Measurements from ENCODE around the gene PARD6G. TPM values are rescaled to one million over a fixed set of nuclear protein-coding genes. Genes with fewer than 3 reads are reported as not detected.

Gene PARD6G
- total and polyA plus RNA-seq, 2 of the 13 experiments (the other 11 are each of a cell fraction or from before 2014, with no cell fraction given): 3.6 to 7.4 TPM

- Histone ChIP-seq H3K4me2 (ENCODE audit: low read depth, low read length) (no peak overlapping the region), H4K20me1 (ENCODE audit: insufficient read depth, low read length) (peaks cover 23% of the 10 kb centered on the region), H3K9me3 (ENCODE audit: low read length) (no peaks in the 10 kb centered on the region), H3K9ac (ENCODE audit: insufficient read depth, low read depth, low read length) (no peak overlapping the region), H2AFZ (ENCODE audit: low read length) (no peak overlapping the region), H3K4me1 (ENCODE audit: insufficient read depth, low read length) (peaks cover 11% of the 10 kb centered on the region), H3K36me3 (replicated peaks in 1 of 2; ENCODE audit: control insufficient read depth in 1 of 2, insufficient read depth in 2 of 2, low read length in 2 of 2) (peaks cover 20 to 58% of the 10 kb centered on the region in 2 experiments), H3K27me3 (ENCODE audit: control insufficient read depth in 1 of 2, insufficient read depth in 2 of 2, low read length in 2 of 2) (no peaks in the 10 kb centered on the region), H3K27ac (ENCODE audit: extremely low read length, insufficient read depth, low read length) (no peak overlapping the region), H3K79me2 (ENCODE audit: insufficient read depth, low read length) (peaks cover 64% of the 10 kb centered on the region), H3K4me3 (replicated peaks in 1 of 3; ENCODE audit: insufficient read depth in 1 of 3, low read depth in 2 of 3, low read length in 3 of 3) (no peak overlapping the region)
- in situ Hi-C loops (cut with HindIII; ENCODE audit: extremely low pct_ligation_motif_present, low pct_unique_long_range_greater_than_20kb) (no loop called here), intact Hi-C loops (cut with micrococcal nuclease; ENCODE audit: unreplicated experiment) (no loop called here)
- ATAC-seq (no peak), FAIRE-seq (no peak), DNase-seq (ENCODE audit: low spot score) (no peak)
- ChIA-PET CTCF (ENCODE audit: low intra/inter-chr PET ratio, low total read pairs) (no interaction called here), POLR2A (no interaction called here)
- WGBS (ENCODE audit: low lambda C conversion rate): 99% methylated on average over 5 of the region's 5 CpGs
- no TSS peak for BruUV-seq (replicated peaks)
- TF ChIP-seq, protein P1, sequence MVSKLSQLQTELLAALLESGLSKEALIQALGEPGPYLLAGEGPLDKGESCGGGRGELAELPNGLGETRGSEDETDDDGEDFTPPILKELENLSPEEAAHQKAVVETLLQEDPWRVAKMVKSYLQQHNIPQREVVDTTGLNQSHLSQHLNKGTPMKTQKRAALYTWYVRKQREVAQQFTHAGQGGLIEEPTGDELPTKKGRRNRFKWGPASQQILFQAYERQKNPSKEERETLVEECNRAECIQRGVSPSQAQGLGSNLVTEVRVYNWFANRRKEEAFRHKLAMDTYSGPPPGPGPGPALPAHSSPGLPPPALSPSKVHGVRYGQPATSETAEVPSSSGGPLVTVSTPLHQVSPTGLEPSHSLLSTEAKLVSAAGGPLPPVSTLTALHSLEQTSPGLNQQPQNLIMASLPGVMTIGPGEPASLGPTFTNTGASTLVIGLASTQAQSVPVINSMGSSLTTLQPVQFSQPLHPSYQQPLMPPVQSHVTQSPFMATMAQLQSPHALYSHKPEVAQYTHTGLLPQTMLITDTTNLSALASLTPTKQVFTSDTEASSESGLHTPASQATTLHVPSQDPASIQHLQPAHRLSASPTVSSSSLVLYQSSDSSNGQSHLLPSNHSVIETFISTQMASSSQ (IDR thresholded peaks at IDR 0.05; ENCODE audit: low read depth): no peak
- TF ChIP-seq, protein P1 (CRISPR knock-in tag; IDR thresholded peaks at IDR 0.05; ENCODE audit: borderline replicate concordance): no peak
- TF ChIP-seq, protein P2, sequence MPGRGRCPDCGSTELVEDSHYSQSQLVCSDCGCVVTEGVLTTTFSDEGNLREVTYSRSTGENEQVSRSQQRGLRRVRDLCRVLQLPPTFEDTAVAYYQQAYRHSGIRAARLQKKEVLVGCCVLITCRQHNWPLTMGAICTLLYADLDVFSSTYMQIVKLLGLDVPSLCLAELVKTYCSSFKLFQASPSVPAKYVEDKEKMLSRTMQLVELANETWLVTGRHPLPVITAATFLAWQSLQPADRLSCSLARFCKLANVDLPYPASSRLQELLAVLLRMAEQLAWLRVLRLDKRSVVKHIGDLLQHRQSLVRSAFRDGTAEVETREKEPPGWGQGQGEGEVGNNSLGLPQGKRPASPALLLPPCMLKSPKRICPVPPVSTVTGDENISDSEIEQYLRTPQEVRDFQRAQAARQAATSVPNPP (CRISPR knock-in tag; IDR thresholded peaks at IDR 0.05): no peak
- TF ChIP-seq, protein P3, sequence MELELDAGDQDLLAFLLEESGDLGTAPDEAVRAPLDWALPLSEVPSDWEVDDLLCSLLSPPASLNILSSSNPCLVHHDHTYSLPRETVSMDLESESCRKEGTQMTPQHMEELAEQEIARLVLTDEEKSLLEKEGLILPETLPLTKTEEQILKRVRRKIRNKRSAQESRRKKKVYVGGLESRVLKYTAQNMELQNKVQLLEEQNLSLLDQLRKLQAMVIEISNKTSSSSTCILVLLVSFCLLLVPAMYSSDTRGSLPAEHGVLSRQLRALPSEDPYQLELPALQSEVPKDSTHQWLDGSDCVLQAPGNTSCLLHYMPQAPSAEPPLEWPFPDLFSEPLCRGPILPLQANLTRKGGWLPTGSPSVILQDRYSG (CRISPR knock-in tag; IDR thresholded peaks at IDR 0.05): no peak
- TF ChIP-seq ATAD3A (CRISPR knock-in tag; IDR thresholded peaks at IDR 0.05): no peak
- no peak for TF ChIP-seq ZNF33A (CRISPR knock-in tag; IDR thresholded peaks at IDR 0.05; ENCODE audit: borderline replicate concordance)
- TF ChIP-seq MXD4 (CRISPR knock-in tag; IDR thresholded peaks at IDR 0.05): no peak
- TF ChIP-seq FOXM1 (CRISPR knock-in tag; IDR thresholded peaks at IDR 0.05): no peak
- no peak for TF ChIP-seq ZNF232 (CRISPR knock-in tag; IDR thresholded peaks at IDR 0.05; ENCODE audit: borderline replicate concordance)
- TF ChIP-seq DPF2 (CRISPR knock-in tag; IDR thresholded peaks at IDR 0.05; ENCODE audit: borderline replicate concordance, low read depth): no peak
- no peak for TF ChIP-seq ZNF503 (CRISPR knock-in tag; IDR thresholded peaks at IDR 0.05)
- TF ChIP-seq, protein P4, sequence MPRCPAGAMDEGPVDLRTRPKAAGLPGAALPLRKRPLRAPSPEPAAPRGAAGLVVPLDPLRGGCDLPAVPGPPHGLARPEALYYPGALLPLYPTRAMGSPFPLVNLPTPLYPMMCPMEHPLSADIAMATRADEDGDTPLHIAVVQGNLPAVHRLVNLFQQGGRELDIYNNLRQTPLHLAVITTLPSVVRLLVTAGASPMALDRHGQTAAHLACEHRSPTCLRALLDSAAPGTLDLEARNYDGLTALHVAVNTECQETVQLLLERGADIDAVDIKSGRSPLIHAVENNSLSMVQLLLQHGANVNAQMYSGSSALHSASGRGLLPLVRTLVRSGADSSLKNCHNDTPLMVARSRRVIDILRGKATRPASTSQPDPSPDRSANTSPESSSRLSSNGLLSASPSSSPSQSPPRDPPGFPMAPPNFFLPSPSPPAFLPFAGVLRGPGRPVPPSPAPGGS (CRISPR knock-in tag; IDR thresholded peaks at IDR 0.05): no peak
- no peak for TF ChIP-seq TEAD2 (CRISPR knock-in tag; IDR thresholded peaks at IDR 0.05)
- TF ChIP-seq, protein P5, sequence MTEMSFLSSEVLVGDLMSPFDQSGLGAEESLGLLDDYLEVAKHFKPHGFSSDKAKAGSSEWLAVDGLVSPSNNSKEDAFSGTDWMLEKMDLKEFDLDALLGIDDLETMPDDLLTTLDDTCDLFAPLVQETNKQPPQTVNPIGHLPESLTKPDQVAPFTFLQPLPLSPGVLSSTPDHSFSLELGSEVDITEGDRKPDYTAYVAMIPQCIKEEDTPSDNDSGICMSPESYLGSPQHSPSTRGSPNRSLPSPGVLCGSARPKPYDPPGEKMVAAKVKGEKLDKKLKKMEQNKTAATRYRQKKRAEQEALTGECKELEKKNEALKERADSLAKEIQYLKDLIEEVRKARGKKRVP (CRISPR knock-in tag; IDR thresholded peaks at IDR 0.05): no peak
These were observed 116.8 kb downstream of the PARD6G start for GRCh38 chr18:80130555-80130954.

Data from HepG2 (cell line).